Astrocyte (in vitro differentiated cells and primary cell): ENCODE measurements around the gene TRIM10. TPM values are rescaled to one million over a fixed set of nuclear protein-coding genes. Genes with fewer than 3 reads are reported as not detected.

Source experiments
- DNase-seq: peaks from one replicate; pipeline ENCODE4 v3.0.0-alpha.2; 2010; ENCODE audit warnings: low read depth
- FAIRE-seq: peaks from 2 replicates; lab custom pipeline; 2011; peaks lifted over from hg19 to GRCh38; lab: Jason Lieb, UNC
- H2AFZ ChIP-seq: 2 replicates; pipeline ENCODE4 v1.6.0; 2012; ENCODE audit warnings: low read depth, low read length, inconsistent platforms
- H3K27ac ChIP-seq: 2 replicates; pipeline ENCODE4 v1.5.1; 2011; ENCODE audit warnings: low read depth, low read length, inconsistent platforms
- H3K27me3 ChIP-seq: 2 replicates; pipeline ENCODE4 v1.6.0; 2011; ENCODE audit warnings: low read length, inconsistent platforms; ENCODE audit not compliant: insufficient read depth
- H3K36me3 ChIP-seq: 2 replicates; pipeline ENCODE4 v1.5.1; 2011; ENCODE audit warnings: low read length, inconsistent platforms; ENCODE audit not compliant: insufficient read depth
- H3K4me1 ChIP-seq: 2 replicates; pipeline ENCODE4 v1.5.1; 2011; ENCODE audit warnings: low read length, inconsistent platforms; ENCODE audit not compliant: insufficient read depth
- H3K4me2 ChIP-seq: 2 replicates; pipeline ENCODE4 v1.6.0; 2012; ENCODE audit warnings: low read length, inconsistent platforms
- H3K4me3 ChIP-seq: 2 replicates; pipeline ENCODE4 v1.5.1; 2011; ENCODE audit warnings: low read depth, mild to moderate bottlenecking, low read length, inconsistent platforms; ENCODE audit not compliant: insufficient read depth
- H3K79me2 ChIP-seq: 2 replicates; pipeline ENCODE4 v1.6.0; 2012; ENCODE audit warnings: mild to moderate bottlenecking, low read length, inconsistent platforms; ENCODE audit not compliant: insufficient read depth
- H3K9ac ChIP-seq: 2 replicates; pipeline ENCODE4 v1.6.0; 2012; ENCODE audit warnings: mild to moderate bottlenecking, low read length, inconsistent platforms
- H3K9me3 ChIP-seq: 2 replicates; pipeline ENCODE4 v1.5.1; 2012; ENCODE audit warnings: low read depth, mild to moderate bottlenecking, low read length, inconsistent platforms; ENCODE audit not compliant: insufficient read depth
- H4K20me1 ChIP-seq: 2 replicates; pipeline ENCODE4 v1.6.0; 2012; ENCODE audit warnings: low read length, inconsistent platforms; ENCODE audit not compliant: insufficient read depth
- H3K27ac Mint-ChIP-seq: one replicate; pipeline ENCODE4 v1.8.0; 2021; ENCODE audit warnings: mild to moderate bottlenecking, mixed read lengths; ENCODE audit not compliant: unreplicated experiment
- H3K27me3 Mint-ChIP-seq: one replicate; pipeline ENCODE4 v1.8.0; 2021; ENCODE audit warnings: low read depth, mixed read lengths; ENCODE audit not compliant: unreplicated experiment
- H3K36me3 Mint-ChIP-seq: one replicate; pipeline ENCODE4 v1.8.0; 2021; ENCODE audit warnings: low read depth, mixed read lengths; ENCODE audit not compliant: unreplicated experiment
- H3K4me1 Mint-ChIP-seq: one replicate; pipeline ENCODE4 v1.8.0; 2021; ENCODE audit warnings: low read depth, mixed read lengths; ENCODE audit not compliant: unreplicated experiment
- H3K4me3 Mint-ChIP-seq: one replicate; pipeline ENCODE4 v1.8.0; 2021; ENCODE audit warnings: mild to moderate bottlenecking, moderate library complexity, mixed read lengths; ENCODE audit not compliant: unreplicated experiment
- H3K9me3 Mint-ChIP-seq: one replicate; pipeline ENCODE4 v1.8.0; 2021; ENCODE audit warnings: mild to moderate bottlenecking, mixed read lengths; ENCODE audit not compliant: unreplicated experiment
- EZH2 ChIP-seq: IDR thresholded peaks from 2 replicates; pipeline ENCODE4 v1.6.1; 2012; ENCODE audit warnings: mild to moderate bottlenecking, low read length, inconsistent platforms; ENCODE audit not compliant: insufficient read depth
- total RNA-seq: library from RNA; stranded (reverse); gene quantifications from 2 replicates; pipeline ENCODE4 v1.2.1, GENCODE V29; 2021
- TF ChIP-seq, protein P1 (sequence below): IDR thresholded peaks from 2 replicates; pipeline ENCODE4 v1.5.1; 2011; ENCODE audit warnings: low read depth, mild to moderate bottlenecking, inconsistent platforms, low read length, moderate library complexity; ENCODE audit not compliant: insufficient read depth

TRIM10 gene
- total RNA-seq, 1 donor from 2014 or later = not detected

DNA sequence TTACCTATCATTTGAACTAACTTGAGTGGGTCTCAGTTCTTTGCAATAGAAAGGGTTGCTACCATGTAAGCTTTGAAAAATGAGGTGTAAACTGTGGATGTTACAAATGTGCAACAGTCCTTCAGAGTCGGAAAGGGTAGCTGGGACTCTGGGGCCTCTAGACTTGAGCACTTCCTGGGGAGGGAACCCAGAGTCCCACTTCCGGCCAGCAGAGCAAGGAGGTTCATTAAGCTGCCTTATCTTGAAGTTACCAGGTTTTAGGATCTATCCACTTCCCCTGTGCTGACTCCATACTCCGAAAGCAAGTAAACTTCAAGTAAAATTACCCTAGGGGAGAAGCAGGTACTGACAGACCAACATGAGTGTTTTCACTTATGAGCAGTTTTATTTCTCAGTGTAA lies 9.4 kb downstream of the TRIM10 start:
- Histone ChIP-seq H3K36me3 (no peaks in the 10 kb centered on the region), H3K27ac (no peak overlapping the region), H3K4me3 (no peak overlapping the region), H4K20me1 (no peaks in the 10 kb centered on the region), H3K4me1 (peaks cover 18% of the 10 kb centered on the region), H2AFZ (no peak overlapping the region), H3K27me3 (peaks cover 6% of the 10 kb centered on the region), H3K4me2 (no peak overlapping the region), H3K9ac (no peak overlapping the region), H3K79me2 (no peaks in the 10 kb centered on the region), H3K9me3 (no peaks in the 10 kb centered on the region)
- H3K27me3 Mint-ChIP-seq = peaks cover 23% of the 10 kb centered on the region
- FAIRE-seq = no peak
- TF ChIP-seq, protein P1, sequence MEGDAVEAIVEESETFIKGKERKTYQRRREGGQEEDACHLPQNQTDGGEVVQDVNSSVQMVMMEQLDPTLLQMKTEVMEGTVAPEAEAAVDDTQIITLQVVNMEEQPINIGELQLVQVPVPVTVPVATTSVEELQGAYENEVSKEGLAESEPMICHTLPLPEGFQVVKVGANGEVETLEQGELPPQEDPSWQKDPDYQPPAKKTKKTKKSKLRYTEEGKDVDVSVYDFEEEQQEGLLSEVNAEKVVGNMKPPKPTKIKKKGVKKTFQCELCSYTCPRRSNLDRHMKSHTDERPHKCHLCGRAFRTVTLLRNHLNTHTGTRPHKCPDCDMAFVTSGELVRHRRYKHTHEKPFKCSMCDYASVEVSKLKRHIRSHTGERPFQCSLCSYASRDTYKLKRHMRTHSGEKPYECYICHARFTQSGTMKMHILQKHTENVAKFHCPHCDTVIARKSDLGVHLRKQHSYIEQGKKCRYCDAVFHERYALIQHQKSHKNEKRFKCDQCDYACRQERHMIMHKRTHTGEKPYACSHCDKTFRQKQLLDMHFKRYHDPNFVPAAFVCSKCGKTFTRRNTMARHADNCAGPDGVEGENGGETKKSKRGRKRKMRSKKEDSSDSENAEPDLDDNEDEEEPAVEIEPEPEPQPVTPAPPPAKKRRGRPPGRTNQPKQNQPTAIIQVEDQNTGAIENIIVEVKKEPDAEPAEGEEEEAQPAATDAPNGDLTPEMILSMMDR = no peak
- TF ChIP-seq EZH2 = no peak
- no peak for DNase-seq
- peaks cover 28% of the 10 kb centered on the region for H3K4me1 Mint-ChIP-seq
- no peaks in the 10 kb centered on the region for H3K9me3 Mint-ChIP-seq
- H3K4me3 Mint-ChIP-seq = no peak overlapping the region
- H3K36me3 Mint-ChIP-seq = no peaks in the 10 kb centered on the region
- no peak overlapping the region for H3K27ac Mint-ChIP-seq

DNA sequence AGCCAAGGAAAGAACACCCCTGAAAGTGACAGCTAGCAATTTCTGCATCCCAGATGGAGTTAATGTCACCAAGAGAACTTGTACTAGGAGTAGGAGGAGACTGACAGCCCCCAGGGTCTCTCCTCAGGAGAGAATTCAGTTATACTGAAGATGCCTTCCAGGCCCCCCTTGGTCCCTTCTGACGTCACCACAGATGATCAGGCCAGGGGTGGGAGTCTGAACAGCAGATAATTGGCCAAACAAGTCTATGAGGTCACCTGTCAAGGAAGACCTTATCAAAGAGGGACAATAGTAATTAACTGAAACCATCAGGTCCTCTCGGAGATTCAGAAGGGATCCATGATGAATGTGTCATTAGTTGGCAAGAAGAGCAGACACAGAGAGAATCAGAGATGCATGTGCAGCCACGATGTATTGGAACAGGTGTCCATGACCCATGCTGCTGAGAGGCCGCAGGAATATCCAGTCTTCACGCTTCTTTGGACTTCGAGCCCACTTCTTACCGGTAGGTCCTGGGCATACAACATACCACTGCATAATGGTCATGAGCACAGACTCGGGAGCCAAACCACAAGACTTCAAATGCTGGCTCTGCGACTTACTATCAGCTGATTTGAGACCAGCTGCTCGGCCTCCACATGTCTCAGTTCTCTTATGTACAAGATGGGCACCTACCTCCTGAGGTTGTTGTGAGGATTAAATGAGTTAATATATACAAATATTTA lies 10.2 kb downstream of the TRIM10 start:
- Histone ChIP-seq H4K20me1 (no peaks in the 10 kb centered on the region), H3K36me3 (no peaks in the 10 kb centered on the region), H3K27me3 (peaks cover 7% of the 10 kb centered on the region), H3K79me2 (no peaks in the 10 kb centered on the region), H3K4me1 (peaks cover 18% of the 10 kb centered on the region), H3K9me3 (no peaks in the 10 kb centered on the region), H3K4me3 (no peak overlapping the region), H3K4me2 (no peak overlapping the region), H3K9ac (no peak overlapping the region), H2AFZ (no peak overlapping the region), H3K27ac (no peak overlapping the region)
- Mint-ChIP-seq H3K4me3 (no peak overlapping the region), H3K4me1 (peaks cover 22% of the 10 kb centered on the region), H3K36me3 (no peaks in the 10 kb centered on the region), H3K9me3 (no peaks in the 10 kb centered on the region), H3K27me3 (peaks cover 26% of the 10 kb centered on the region), H3K27ac (no peak overlapping the region)
- TF ChIP-seq, protein P1 = no peak
- TF ChIP-seq EZH2 = no peak
- DNase-seq = peak; percentile 76
- no peak for FAIRE-seq
